Measurements from ENCODE around the gene PARP8.
"Not testable (repeated sequence)": the region's sequence is repeated elsewhere in the genome, so short reads cannot be mapped to it uniquely, and the experiment has no call there.

The PARP8 gene

DNA sequence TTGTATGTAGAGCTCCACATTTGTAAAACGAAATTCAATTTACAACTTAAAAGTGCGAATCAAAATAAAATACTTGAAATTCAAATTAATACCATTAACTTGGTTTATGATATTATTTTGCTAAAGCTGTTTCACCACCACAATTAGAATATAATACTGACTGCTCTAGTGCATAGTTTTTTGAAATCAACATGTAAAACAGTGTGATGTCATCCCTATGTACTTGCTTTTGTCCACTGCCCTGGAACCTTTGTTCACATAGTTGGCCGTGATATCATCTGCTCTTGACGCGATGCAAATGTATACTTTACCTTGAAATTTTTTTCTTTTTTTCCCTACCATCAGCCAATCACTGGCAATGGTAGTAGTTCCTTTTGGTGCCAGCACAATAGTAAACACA is 125.4 kb downstream of the PARP8 start:
- DNase-seq = no peak

DNA sequence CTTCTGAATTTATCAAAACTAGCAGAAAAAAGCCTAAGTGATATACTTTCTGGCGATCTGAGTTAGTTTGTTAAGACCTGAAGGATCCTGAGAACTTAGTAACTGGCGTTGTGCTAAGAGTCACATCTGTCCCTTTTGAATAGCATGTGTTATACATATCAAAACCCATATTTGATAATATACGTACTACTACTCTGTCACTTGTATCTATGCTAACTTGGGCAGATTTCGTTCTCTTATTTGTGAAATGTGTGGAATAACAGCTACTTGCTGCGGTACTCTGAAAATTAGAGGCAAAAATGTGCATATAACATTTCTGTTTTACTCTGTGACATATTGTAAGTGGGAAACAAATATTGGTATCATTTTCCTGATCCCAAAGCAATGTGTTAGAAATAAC is 126.4 kb downstream of the PARP8 start:
- DNase-seq = no peak

DNA sequence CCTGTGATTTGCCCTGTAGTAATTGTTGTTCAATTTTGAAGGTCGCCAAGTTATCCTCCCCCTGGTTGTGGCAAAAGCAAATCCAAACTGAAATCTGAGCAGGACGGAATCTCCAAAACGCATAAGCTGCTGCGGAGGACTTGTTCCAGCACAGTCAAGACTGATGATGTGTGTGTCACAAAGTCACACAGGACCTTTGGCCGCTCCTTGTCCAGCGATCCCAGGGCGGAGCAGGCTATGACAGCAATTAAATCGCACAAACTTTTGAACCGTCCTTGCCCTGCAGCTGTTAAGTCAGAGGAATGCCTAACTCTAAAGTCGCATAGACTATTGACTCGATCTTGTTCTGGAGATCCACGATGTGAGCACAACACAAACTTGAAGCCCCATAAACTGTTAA is 128.4 kb downstream of the PARP8 start:
- no peak for DNase-seq

DNA sequence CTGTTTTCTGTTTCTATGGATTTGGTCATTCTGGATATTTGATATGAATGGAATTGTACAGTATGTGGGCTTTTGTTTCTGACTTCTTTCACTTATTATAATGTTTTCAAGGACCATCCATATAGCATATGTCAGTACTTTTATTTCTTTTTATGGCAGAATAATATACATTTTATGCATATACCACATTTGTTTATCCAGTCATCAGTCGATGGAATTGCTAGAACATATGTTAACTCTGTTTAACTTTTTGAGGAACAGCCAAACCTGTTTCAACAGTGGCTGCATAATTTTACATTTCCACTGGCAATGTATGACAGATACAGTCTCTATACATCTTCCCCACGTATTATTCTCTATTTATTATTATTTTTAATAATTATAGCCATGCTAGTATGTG is 131.6 kb downstream of the PARP8 start:
- no peak for DNase-seq

DNA sequence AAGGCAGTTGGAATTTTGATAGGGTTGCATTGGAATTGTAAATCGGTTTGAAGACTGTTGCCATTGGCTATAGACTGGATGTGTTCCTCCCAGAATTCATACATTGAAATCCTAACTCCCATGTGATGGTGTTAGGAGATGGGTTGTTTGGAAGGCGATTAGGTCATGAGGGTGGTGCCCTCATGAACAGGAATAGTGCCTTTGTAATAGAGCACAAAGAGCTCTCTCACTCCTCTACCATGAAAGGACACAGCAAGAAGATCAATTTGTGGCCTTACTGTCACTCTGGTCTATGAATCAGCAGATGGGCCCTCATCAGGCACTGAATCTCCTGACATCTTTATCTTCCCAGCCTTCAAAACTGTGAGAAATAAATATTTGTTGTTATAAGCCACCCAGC is 133.2 kb downstream of the PARP8 start:
- no peak for DNase-seq

DNA sequence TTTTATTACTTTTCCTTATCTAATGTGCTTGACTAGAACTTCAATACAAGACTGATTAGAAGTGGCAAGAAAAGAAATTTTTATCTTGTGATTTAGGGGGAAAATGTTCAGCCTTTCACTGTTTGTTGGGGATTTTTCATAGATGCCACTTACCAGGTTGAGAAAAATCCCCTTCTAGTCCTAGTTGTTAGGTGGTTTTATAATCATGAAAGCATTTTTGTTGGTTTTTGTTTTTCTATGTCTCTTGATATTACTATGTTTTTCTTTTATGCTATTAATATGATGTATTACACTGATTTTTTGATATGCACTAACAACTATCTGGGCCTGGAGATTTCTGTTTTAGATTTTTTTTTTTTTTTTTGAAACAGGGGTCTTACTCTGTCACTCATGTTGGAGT is 134.0 kb downstream of the PARP8 start:
- no peak for DNase-seq

DNA sequence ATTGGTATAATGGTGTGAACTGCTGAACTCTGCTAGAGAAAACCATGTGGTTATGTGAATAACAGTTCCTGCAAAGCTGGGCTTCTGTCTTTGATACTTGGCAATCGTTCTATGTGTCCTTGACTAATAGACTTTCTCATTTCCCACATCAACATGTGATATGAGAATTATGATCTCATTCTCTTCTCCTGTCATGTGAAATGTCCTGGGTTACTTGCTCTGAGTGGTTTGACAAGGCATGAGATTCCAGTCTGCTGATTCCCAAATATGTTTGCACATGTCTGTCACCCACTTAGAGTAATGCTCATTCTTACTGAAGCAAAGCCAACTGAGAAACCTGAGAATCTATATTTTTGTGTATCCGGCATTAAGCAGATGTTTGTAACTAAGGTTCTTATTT is 141.2 kb downstream of the PARP8 start:
- DNase-seq = no peak

DNA sequence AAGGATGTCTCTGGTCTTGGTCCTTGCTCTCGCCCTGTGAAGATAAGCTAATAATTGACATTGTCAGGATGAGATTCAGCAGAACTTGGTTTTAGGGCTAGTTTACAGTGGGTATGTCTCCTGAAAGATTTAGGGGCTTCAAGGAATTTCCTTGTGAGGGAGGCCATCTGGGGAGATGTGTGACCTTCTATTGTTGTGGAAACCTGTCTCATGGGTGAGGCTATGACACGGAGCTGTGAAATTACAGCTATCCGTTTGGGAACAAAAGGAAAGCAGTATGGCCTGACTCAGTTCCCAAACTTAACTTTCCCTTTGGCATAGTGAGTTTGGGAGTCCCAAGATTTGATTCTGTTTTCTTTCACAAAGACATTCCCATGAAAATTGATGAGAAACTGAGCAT is 142.0 kb downstream of the PARP8 start:
- DNase-seq = no peak

DNA sequence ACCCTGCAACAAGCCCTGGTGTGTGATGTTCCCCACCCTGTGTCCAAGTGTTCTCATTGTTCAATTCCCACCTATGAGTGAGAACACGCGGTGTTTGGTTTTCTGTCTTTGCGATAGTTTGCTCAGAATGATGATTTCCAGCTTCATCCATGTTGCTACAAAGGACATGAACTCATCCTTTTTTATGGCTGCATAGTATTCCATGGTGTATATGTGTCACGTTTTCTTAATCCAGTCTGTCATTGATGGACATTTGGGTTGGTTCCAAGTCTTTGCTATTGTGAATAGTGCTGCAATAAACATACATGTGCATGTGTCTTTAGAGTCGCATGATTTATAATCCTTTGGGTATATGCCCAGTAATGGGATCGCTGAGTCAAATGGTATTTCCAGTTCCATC is 145.3 kb downstream of the PARP8 start:
- not testable (repeated sequence) for DNase-seq

DNA sequence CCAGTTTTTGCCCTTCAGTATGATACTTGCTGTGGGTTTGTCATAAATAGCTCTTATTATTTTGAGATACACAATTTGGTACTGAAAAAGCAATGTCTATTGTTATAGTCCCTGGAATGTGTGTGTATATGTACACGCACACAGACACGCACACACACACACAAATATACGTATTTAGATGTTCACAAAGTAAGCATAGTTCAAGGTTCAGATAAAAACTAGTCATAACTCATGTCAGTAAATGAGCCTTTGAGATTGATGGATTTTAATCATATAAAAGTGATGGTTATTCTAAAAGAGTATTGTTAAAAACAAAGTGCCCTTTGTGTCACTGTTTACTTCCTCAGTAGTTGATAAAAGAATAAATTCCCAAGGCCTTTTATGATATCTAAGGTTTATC is 147.3 kb downstream of the PARP8 start:
- no peak for DNase-seq

DNA sequence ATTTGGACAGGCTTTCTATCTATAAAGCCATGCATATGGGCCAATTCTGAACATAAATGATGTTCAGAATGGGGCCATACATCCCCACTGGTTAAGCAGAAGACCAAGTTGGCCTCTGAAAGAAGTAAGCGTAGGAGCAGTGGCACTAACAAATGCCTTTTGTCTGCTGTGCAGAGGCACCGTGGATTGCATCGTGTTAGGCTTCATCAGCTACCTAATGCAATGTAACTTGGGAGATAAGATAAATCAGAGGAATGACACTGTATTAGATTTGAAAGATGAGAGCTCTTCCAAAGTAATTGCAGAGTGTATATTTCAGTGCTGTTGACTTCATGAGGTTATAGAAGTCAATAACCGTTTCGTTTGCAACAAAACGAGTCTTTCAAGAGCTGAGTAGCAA is 148.1 kb downstream of the PARP8 start:
- no peak for DNase-seq

DNA sequence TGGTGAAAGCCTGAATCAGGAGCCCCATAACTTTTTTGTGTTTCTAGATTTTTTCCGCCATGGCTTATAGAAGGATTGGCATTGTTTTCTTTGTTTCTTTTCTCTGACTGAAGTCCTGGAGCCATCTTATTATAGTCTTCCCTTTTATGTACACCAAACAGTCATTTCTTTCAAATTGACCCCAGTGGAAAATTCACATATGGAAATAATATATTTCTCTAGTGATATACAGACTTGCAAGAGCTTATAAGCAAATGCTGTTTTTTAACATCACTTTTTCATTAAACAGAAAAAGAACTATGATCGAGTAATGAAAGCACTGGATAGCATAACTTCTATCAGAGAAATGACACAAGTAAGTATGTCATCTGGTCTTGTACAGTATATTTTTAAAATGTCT is 155.6 kb downstream of the PARP8 start:
- DNase-seq = no peak

DNA sequence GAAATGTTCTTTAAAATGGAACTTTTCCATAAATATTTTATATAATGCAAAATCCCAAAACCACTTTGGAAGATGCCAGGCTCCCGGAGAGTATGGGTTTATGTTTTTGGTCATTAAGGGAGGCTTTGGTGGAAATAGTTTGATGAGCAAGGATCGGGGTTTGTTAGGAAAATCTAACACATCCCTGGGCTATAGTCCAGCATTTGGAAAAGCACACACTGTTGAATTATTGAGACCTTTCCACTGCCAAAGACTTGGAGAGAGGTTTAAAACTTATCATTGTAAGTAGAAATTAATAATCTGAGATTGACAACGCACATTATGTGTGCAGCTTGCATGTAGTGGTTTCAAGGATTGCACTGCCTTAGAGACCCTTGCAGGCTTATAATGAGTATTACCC is 156.3 kb downstream of the PARP8 start:
- no peak for DNase-seq

DNA sequence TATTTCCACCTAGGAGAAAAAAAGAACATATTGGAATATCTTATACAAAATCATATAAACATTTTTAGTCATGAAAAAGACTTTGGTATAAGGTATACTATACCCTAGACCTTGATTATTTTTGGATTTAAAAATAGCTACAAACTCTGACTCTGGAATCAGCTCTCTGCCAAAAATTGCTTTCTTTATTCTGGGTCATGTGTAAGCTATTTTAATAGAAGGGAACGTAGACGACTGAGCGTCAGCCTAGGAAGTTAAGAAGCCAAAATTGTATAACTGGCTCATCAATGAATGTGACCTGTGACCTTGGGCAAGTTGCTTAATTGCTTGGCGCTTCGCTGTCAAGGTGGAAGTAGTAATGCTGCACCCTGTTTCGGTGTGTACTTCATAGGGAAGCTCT is 157.1 kb downstream of the PARP8 start:
- no peak for DNase-seq

DNA sequence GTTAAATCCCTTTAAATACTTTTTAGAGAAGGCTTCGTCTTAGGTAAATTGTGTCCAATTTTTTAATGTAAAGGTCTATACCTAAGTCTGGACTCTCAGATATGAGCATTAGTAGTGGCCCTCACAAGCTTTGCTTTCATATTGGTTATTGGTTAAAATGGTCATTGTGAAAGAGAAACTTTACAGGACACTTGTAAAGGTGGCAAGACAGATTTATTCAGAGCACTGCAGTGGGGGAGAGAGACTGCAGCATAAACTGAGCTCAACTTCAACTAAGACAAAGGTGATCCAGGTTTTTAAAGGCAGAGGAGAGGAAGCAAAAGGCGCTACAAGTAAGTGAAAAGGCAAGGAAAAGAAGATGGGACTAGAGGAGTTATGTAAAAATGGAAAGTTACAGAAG is 157.7 kb downstream of the PARP8 start:
- no peak for DNase-seq

DNA sequence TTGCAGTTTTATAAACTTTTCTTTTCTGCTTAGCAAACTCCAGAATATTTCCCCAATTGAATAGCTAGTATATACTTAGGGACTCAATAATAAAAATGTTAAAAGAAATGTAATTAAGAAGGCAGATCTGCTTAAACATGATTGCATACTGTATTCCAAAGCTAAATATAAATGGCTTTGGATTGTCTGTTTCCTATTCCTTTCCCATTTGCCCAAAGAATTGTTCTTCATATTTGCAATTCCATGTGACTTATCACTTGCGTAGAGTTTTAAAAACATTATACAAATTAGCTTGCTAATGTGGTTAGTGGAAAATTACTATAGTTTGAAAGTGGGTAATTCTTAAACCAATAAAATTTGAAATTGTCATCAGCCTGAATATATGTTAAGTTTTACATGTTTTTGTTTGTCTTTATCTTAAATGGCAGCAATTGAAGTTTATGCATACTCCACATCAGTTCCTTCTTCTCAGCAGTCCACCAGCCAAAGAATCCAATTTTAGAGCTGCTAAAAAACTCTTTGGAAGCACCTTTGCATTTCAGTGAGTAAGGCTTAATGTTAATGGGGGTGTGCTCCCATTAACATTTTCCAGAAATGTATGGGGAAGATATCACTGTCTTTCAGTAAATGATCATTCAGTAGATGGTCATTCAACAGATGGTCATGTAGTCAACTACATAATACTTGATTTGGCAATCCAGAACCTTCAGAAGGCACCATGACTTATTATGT is 161.2 kb downstream of the PARP8 start:
- no peak for DNase-seq

DNA sequence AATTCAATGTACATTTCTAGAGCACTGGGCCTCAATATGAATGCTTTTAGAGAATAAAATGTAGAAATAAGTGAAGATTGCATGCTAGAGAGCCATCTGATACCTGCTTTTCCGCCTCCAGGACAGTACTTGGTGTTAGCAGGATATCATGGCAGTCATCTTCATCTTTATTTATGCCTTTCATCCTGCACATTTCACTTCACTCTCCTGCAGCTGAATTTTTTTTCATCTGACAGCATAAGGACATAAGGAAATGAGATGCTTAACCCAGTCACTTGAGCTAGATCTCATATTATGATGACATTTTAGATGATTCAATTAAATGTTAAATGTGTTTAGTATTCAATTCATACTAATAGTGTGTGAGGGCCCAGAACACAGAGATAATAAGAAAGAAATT is 162.6 kb downstream of the PARP8 start:
- no peak for DNase-seq

DNA sequence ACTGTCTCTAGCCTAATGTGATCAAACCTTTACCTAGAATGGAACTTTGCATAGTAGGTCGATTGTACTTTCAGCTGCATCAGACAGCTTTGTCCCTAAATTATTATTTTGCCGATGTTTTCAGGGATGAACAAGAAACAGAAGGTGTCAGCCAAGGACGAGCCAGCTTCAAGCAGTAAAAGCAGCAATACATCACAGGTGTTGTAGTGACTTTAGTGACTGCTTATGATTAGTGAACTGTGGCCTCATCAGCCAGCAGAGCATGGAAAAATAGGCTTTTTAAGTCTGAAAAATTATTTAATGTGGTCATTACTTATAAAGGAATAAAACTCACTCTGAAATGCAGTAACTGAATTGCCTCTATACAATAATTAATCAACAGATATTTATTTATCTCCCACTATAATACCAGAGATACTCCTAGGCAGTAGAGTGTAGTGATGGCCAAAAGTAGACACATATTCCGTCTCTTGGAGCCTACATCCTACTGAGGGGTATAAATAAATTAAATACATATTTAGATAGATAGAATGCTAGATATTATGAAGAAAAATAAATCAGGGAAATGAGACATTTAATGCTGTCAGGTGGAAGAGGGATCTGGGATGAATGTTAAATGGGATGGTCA is 166.3 kb downstream of the PARP8 start:
- no peak for DNase-seq

DNA sequence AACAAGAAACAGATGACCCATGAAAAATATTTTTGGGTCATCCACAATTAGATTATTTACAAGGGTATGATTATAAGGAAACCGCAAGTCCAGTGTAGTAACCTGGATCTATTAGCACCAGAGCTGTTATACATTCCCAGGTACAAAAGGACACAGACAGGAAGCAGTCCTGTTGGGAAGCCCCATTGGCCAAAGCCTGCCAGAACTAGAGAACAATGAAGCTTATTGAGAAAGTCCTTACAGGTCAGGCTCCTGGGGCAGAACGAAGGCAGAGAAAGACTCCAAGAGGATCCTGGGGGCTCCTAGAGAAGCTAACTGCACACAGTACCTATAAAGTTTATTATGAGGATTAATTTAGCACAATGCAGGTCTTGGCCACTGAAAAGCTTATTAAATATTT is 169.9 kb downstream of the PARP8 start:
- DNase-seq = no peak

DNA sequence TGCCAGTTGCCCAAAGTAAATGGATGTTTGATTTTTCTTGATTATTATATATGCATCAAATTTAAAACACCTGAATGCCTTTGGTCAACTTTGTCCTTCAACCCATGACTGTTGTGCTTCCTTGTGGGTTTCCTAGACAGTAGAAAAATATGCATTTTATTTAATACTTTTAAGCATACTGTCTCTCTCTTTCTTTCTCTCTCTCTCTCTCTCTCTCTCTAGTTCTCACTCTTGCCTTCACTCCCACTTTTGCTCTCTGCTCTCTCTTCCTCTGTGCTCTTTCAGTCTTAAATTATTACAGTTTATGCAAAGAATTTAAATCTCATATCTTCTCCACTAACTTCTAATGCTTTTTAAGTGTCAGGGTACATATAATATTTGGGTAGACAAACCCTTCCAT is 173.0 kb downstream of the PARP8 start:
- DNase-seq = no peak

DNA sequence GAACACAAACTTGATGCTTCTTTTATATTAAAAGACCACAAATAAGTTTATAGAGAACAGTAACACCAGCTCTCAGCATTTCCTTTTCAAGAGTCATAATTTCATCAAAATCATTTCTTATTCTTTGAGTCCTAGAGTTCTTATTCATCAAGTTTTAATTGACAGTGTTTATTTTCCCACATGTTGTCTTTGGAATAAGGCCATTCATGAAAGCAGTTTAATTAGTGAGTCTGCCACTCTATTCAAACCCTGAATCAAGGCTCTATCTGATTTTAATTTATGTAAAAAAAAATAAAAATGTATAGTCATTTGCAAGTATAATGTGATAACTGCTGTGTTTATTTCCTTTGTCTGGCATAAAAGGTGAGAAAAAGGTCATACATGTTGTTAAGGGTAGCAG is 176.7 kb downstream of the PARP8 start:
- DNase-seq = no peak

DNA sequence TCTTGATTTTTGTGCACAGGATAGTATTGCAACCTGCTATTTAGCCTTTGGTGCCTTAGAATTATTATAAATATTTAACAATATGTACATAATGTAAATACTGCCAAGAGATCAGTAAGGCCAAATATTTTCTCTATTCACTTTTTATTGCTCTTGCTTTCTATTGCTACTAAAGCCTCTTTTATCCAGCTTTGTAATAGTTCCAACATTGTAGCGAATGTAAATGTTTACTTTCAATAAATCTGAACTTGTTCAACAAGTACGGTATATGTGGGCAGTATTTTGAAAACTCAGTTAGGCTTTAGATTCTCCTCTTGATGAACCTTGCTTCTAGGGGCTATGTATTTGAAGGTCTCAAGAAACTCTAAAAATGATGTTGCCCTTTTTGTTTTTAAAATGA is 179.8 kb downstream of the PARP8 start:
- no peak for DNase-seq

DNA sequence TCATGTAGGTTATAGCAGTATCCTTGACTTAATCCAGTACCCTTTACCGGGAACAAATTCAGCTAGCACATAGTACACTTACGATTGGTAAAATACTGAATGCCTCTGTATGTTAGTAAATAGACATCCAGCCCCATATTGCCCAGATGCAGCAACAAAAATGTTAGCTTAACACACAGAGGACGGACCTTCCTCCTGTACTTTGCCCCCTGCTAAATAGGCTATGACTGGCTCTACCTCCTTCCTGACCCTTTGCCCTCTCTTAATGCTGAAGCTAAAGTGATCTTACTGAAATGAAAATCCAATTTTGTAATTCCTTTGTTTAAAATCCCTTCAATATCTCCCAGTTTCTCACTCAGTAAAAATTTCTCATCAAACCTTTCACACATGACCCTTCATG is 183.1 kb downstream of the PARP8 start:
- DNase-seq = no peak

DNA sequence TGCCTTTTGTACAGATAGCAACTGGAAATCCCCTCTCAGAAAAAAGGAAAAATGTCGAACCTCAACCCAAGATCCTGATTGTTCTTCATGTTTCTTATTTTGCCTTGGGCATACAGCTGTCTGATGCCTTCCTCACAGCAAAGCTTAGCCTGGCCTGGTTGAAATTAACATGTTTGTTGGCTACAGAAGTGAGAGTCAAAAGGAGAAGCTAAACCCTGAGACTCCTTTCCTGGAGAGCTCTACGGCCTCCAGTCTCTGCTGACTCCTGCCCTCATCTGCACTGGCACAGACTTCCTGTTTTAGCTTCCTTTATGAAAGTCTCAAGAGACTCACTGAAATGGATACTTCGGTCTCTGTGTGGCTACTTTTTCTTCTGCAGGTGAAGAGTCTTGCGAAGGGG is 186.7 kb downstream of the PARP8 start:
- DNase-seq = no peak

DNA sequence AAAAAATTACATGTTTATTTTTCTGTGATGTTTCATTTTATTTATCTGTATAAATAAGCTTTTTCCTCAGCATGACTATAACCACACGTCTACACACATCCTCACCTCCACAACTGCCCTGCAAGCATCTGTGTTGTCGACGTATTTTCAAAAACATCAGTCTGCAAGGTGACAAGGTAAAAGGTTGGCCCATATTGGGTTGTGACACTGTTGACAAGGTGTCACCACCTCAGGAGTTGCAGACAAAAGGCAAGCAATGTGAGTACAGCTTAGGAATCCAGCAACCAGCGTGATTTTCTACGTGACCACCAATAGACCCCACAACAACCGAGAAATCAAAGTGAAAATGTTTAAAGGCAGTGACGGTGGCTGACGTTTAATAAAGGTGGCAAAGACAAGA is 187.6 kb downstream of the PARP8 start:
- no peak for DNase-seq
